Mammary epithelial cell (primary cell): ENCODE data around the gene EPHA6.

Source experiments
- EZH2 ChIP-seq: IDR thresholded peaks from 2 replicates; pipeline ENCODE4 v1.6.1; 2012; ENCODE audit warnings: low read length, inconsistent platforms, borderline replicate concordance
- TF ChIP-seq, protein P1 (sequence below), 2 donors: IDR thresholded peaks in 1 of 2; conservative IDR thresholded peaks in 1 of 2; 2 replicates each; pipeline ENCODE4 v1.5.1; 2011 to 2012; ENCODE audit warnings: inconsistent platforms in 2 of 2, low read length in 2 of 2, mild to moderate bottlenecking in 2 of 2, control low read depth in 1 of 2, low read depth in 1 of 2; ENCODE audit not compliant: insufficient read depth in 1 of 2; ENCODE audit errors: extremely low read depth in 1 of 2

DNA sequence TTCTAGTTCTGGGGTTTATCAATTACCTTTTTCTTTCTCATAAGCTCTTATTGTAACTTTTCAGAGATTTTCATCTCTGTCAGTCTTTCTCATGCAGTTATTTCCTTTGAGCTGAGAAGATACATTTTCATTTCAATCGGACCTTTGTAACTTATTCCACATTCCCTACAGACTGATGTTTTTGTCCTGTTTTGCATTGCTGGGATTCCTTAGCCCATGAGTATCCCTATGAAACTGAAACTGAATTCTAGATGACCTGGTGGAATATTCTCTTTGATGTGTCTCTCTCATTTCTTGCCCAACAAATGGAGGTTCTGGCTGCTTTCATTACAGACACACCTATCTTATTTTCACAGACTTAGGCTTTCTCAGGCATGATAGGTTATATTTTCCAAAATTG is 10.5 kb upstream of the EPHA6 start:
- TF ChIP-seq, protein P1, sequence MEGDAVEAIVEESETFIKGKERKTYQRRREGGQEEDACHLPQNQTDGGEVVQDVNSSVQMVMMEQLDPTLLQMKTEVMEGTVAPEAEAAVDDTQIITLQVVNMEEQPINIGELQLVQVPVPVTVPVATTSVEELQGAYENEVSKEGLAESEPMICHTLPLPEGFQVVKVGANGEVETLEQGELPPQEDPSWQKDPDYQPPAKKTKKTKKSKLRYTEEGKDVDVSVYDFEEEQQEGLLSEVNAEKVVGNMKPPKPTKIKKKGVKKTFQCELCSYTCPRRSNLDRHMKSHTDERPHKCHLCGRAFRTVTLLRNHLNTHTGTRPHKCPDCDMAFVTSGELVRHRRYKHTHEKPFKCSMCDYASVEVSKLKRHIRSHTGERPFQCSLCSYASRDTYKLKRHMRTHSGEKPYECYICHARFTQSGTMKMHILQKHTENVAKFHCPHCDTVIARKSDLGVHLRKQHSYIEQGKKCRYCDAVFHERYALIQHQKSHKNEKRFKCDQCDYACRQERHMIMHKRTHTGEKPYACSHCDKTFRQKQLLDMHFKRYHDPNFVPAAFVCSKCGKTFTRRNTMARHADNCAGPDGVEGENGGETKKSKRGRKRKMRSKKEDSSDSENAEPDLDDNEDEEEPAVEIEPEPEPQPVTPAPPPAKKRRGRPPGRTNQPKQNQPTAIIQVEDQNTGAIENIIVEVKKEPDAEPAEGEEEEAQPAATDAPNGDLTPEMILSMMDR (conservative IDR thresholded peaks at IDR 0.05 in 1 of 2, IDR thresholded peaks at IDR 0.05 in 1 of 2; ENCODE audit: extremely low read depth in 1 of 2, insufficient read depth in 1 of 2, low read depth in 1 of 2, low read length in 2 of 2) = no peak
- TF ChIP-seq EZH2 = no peak
